Measurements from ENCODE around the gene MKNK1. TPM values are rescaled to one million over a fixed set of nuclear protein-coding genes. Genes with fewer than 3 reads are reported as not detected.

The MKNK1 gene
- total and polyA plus RNA-seq, 4 donors, result 29.4 to 83.5 (median 62.8) TPM

DNA sequence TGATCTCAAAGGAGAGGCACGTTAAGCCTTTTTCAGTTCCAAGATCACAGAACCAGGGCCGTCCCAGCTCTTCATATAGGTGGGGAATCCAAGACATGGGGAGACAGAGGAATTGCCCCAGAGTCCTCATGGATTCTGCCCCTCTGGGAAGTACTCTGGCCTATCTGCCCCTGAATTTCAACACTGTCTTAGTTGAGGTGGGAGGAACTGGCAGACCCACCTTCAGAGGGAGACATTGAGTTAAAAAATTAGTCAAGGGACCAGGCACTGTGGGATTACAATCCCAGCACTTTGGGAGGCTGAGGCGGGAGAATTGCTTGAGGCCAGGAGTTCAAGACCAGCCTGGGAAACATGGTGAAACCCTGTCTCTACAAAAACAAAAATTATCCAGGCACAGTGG is 50.6 kb downstream of the MKNK1 start:
- whole genome bisulfite sequencing, 2 donors, result 90 to 93% methylated on average over 3 of the region's 3 CpGs
- H3K4me3 ChIP-seq, result no peak overlapping the region
- no peak for DNase-seq
- H3K36me3 ChIP-seq (ENCODE audit: control insufficient read depth in 4 of 4, insufficient read depth in 4 of 4, low read length in 4 of 4), result peaks cover 0 to 7% (median 1%) of the 10 kb centered on the region in 4 donors
- peaks cover 0 to 2% (median 0%) of the 10 kb centered on the region in 4 donors for H3K9me3 ChIP-seq (ENCODE audit: control insufficient read depth in 4 of 4, insufficient read depth in 3 of 4, low read length in 3 of 4)
- H3K4me1 ChIP-seq (ENCODE audit: control insufficient read depth in 5 of 5, insufficient read depth in 5 of 5, low read length in 5 of 5), result peaks cover 0 to 2% (median 0%) of the 10 kb centered on the region in 5 donors
- peaks cover 0 to 2% (median 0%) of the 10 kb centered on the region in 3 donors for H3K27me3 ChIP-seq (ENCODE audit: control insufficient read depth in 3 of 3, insufficient read depth in 3 of 3, low read length in 2 of 3)
- no peak overlapping the region for H3K9ac ChIP-seq (ENCODE audit: insufficient read depth in 1 of 2, low read length in 2 of 2)
- no peak for TF ChIP-seq CTCF (IDR thresholded peaks at IDR 0.05; ENCODE audit: control extremely low read depth, extremely low read depth)
- ATAC-seq (ENCODE audit: insufficient read depth, low FRiP score), result no peak
- H3K27ac ChIP-seq (ENCODE audit: low read depth in 1 of 2, low read length in 1 of 2), result no peak overlapping the region

GRCh38 chr1:46552357-46553237 is 51.5 kb downstream of the MKNK1 start:
- ATAC-seq (ENCODE audit: insufficient read depth, low FRiP score) (no peak), DNase-seq (no peak)
- Histone ChIP-seq H3K9me3 (ENCODE audit: control insufficient read depth in 4 of 4, insufficient read depth in 3 of 4, low read length in 3 of 4) (peaks cover 0 to 2% (median 0%) of the 10 kb centered on the region in 4 donors), H3K4me3 (no peak overlapping the region), H3K9ac (ENCODE audit: insufficient read depth in 1 of 2, low read length in 2 of 2) (no peak overlapping the region), H3K27me3 (ENCODE audit: control insufficient read depth in 3 of 3, insufficient read depth in 3 of 3, low read length in 2 of 3) (peaks cover 0 to 2% (median 0%) of the 10 kb centered on the region in 3 donors), H3K4me1 (ENCODE audit: control insufficient read depth in 5 of 5, insufficient read depth in 5 of 5, low read length in 5 of 5) (no peaks in the 10 kb centered on the region), H3K27ac (ENCODE audit: low read depth in 1 of 2, low read length in 1 of 2) (no peak overlapping the region), H3K36me3 (ENCODE audit: control insufficient read depth in 4 of 4, insufficient read depth in 4 of 4, low read length in 4 of 4) (no peaks in the 10 kb centered on the region)
- 94 to 95% methylated on average over 10 of the region's 10 CpGs for WGBS, 2 donors
- TF ChIP-seq CTCF (IDR thresholded peaks at IDR 0.05; ENCODE audit: control extremely low read depth, extremely low read depth), result no peak

DNA sequence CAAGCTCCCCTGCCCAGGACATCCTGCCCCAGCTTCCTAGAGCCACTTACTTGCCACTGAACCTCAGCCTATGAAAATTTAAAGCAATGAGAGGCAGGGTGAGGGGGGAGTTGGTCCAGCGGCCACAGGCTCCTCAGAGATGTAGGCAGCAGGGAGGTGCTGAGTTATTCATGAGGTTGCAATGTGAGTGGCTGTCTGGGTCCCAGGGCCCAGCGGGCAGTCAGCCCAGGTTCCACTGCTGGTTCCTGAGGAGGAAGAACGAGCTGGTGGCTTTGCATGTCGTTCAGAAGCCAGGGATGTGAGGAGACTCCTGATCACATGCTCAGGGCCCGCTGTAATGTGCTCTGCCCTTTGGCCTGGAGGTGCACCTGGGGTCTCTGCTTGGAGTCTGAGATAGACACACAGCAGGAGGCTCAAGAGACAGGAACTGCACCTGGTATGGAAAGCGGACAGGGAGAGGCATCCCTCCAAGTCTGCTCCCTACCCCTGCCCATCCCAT is 52.4 kb downstream of the MKNK1 start, which contains the start of gene KNCN:
Gene KNCN, minus strand, starts transcription at position 51 of the 499 bp plus-strand sequence. CDS start 432 bp downstream, outside the sequence.
- no peaks in the 10 kb centered on the region for H3K36me3 ChIP-seq (ENCODE audit: control insufficient read depth in 4 of 4, insufficient read depth in 4 of 4, low read length in 4 of 4)
- H3K9me3 ChIP-seq (ENCODE audit: control insufficient read depth in 4 of 4, insufficient read depth in 3 of 4, low read length in 3 of 4), result peaks cover 0 to 2% (median 0%) of the 10 kb centered on the region in 4 donors
- TF ChIP-seq CTCF (IDR thresholded peaks at IDR 0.05; ENCODE audit: control extremely low read depth, extremely low read depth), result no peak
- peaks cover 0 to 2% (median 0%) of the 10 kb centered on the region in 3 donors for H3K27me3 ChIP-seq (ENCODE audit: control insufficient read depth in 3 of 3, insufficient read depth in 3 of 3, low read length in 2 of 3)
- 75 to 83% methylated on average over 6 of the region's 6 CpGs for WGBS, 2 donors
- H3K4me3 ChIP-seq, result no peak within 1 kb of the TSS
- H3K4me1 ChIP-seq (ENCODE audit: control insufficient read depth in 5 of 5, insufficient read depth in 5 of 5, low read length in 5 of 5), result no peaks in the 10 kb centered on the region
- DNase-seq, result no peak
- no peak within 1 kb of the TSS for H3K27ac ChIP-seq (ENCODE audit: low read depth in 1 of 2, low read length in 1 of 2)
- H3K9ac ChIP-seq (ENCODE audit: insufficient read depth in 1 of 2, low read length in 2 of 2), result no peak within 1 kb of the TSS
- no peak for ATAC-seq (ENCODE audit: insufficient read depth, low FRiP score)
